ENCODE results near the gene GLI1.
"Not testable (repeated sequence)": the region's sequence is repeated elsewhere in the genome, so short reads cannot be mapped to it uniquely, and the experiment has no call there.

Gene GLI1

GRCh38 chr12:57476993-57477709 is 17.6 kb downstream of the GLI1 start:
- no peak for DNase-seq

DNA sequence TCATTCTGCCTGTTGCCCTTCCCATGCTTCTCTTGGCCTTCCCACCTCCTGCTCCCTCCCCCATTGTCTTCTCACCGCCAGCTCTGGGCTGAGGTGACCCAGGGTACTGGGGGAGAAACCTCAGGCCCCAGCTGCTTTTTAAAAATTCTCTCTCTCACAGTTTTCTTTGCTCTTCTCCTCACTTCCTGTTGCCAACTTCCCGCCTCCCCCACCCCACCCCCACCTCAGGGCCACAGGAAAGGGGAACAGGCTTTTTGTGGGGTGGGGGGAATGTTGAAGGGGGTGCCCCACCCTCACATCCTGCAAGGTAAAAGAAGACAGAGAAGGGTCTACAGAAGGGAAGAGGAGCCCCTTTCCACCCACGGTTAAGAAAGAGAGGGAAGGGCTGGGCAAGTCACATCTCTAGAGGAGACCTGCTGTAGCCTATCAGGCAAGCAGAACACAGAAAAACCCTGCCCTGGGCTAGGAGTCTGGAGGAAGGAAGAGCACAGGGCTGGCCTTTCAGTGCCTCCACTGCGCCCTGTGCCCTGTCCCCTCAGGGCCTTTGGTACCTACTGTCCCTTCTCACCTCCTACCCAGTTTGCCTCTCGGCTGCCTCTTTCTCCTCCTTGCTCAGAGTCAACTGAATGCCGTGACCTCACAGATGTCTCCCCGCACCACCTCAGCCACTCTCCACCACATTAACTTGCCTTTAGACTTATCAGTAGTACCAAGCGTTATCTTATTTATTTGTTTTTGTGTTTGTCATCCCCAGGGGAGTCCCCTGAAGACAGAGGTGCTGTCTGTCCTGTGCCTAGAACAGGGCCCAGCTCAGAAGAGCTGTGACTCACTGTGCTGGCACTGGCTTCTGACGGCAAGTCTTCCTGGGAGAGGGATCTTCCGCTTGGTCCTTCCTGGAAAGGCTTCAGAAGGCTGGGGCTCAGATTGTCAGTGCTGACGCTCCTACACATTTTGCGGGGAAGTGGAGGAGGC is 18.4 kb downstream of the GLI1 start:
- peak; percentile 53 for DNase-seq

DNA sequence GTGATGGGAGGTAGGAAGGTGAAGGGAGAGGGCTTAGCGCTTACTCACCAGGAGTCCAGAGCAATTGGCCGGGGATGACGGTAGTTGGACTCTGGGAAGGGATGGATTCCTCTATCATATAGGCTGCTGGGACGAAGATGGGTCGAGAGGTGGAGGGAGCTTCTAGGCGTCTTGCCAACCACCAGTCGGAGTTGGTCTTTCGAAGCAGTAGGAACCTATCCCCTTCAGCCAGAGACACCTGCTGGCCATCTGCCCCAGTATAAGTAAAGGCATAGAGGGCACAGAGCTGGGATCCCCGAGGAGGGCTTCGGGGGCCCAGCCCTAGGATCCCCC is 19.4 kb downstream of the GLI1 start:
- no peak for DNase-seq

DNA sequence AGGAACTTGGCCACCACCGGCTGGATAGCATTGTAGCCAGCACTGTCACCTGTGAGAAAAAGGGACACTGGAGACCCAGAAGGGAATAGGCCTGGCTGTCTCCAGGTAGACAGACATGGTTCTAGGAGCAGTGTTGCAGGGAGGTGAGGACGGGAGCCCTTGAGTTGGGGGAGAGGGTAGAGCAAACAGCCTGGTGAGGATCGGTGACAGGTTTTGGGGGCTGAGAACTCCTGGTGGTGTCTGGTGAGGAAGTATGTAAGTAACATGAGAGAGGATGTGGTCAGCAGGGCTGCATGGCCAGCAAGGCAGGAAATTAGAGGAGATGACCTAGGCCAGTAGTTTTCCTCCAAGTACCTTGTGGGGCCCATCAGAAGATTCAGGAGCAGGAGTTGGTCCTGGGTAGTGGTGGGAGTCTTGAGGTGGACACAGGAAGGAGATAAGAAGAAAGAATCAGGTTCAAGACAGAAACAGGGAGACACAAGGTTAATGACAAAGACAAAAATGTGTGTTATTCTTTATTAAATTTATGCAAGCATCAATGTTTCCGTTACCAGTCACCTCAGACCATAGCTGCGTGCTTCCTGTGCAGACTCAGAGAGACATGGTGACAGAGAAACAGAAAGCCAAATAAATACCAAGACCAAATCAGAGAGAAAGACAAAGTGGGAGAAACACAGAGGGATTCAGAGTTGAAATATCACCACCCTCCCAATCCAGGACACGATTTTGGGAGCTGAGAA is 20.0 kb downstream of the GLI1 start, which contains the start of gene ARHGAP9:
Gene ARHGAP9, minus strand, starts transcription at position 491 of the 740 bp plus-strand sequence. Its CDS starts 460 bp downstream, at position 31.
- peak; percentile 58 for DNase-seq

- DNase-seq = no peak
Observed at GRCh38 chr12:57481671-57482070, 22.1 kb downstream of the GLI1 start.

DNA sequence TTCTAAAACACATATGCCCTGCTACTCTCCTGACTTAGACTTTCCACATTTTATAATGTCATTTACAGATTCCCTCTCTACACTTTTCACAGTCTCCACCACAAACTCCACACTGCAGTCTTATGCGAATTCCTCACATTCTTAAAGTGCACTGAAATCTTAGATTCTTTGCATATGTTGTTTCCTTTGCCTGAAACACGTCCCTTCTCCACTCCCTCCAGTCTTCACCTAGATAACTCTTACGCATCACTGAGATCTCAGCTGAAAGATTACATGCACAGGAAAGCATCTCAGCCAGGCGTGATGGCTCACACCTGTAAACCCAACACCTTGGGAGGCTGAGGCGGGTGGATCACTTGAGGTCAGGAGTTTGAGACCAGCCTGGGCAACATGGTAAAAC is 23.9 kb downstream of the GLI1 start:
- no peak for DNase-seq

DNA sequence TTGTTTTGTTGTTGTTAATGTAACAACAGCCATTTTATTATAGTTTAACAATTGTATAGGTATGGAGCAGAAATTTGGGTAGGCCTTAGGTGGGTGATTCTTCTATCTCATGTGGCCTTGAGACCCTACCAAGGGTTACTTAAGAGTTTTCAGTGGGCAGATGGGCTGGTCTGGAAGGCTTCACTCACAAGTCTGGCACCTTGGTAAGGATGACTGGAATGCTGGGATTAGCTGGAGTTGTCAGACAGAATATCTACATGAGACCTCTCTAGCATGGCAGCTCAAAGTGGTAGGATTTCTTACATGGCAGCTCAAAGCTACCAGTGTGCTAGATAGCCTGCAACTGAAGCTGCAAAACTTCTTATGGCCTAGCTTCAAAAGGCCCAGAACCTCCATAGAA is 26.1 kb downstream of the GLI1 start:
- no peak for DNase-seq

DNA sequence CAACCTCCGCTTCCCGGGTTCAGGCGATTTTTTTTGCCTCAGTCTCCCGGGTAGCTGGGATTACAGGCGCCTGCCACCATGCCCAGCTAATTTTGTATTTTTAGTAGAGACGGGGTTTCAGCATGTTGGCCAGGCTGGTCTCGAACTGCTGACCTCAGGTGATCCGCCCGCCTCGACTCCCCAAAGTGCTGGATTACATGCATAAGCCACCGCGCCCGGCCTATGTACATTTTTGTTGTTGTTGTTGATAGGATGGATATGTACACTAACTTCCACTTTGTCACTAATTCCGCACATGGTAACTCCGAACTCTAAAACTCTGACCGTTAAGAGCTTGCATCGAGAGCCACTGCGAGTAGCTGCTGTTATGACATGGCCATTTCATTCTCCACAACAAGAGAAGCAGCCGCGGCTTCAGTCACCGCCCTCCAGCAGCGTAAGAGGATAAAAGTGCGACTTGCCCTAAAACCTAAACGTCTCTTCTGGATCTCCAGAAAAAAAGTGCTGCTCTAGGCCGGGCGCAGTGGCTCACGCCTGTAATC is 27.5 kb downstream of the GLI1 start:
- no peak for DNase-seq

DNA sequence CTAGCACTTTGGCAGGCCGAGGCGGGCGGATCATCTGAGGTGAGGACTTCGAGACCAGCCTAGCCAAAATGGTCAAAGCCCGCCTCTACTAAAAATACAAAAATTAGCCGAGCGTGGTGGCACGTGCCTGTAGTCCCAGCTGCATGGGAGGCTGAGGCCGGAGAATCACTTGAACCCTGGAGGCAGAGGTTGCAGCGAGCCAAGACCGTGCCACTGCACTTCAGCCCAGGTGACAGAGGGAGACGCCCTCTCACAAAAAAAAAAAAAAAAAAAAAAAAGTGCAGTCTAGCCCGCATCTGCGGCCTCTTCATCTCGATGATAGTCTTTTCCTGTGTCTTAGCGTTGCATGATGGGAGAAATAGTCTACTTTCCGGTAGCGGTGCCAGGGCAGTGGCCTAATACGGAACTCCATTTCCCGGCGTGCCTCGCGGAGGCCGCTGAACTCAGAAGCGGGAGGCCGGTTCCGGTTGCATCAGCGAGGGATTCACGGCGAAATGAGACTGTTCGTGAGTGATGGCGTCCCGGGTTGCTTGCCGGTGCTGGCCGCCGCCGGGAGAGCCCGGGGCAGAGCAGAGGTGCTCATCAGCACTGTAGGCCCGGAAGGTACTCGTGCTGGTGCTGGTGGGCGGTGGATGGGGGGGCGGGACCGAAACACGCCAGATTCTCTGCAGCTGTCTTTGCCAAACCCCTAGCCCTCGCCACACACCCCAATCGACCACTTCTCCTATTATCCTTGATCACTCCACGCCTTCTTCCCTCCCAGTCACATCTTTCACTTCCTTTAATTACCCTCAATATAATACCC is 28.2 kb downstream of the GLI1 start, which contains the start of gene MARS1:
Gene MARS1, plus strand, starts transcription at position 472 of the 805 bp plus-strand sequence. Its CDS starts 23 bp downstream, at position 495.
- DNase-seq = peak; percentile 95

- DNase-seq = no peak
Observed at GRCh38 chr12:57488402-57489156, 29.0 kb downstream of the GLI1 start.

DNA sequence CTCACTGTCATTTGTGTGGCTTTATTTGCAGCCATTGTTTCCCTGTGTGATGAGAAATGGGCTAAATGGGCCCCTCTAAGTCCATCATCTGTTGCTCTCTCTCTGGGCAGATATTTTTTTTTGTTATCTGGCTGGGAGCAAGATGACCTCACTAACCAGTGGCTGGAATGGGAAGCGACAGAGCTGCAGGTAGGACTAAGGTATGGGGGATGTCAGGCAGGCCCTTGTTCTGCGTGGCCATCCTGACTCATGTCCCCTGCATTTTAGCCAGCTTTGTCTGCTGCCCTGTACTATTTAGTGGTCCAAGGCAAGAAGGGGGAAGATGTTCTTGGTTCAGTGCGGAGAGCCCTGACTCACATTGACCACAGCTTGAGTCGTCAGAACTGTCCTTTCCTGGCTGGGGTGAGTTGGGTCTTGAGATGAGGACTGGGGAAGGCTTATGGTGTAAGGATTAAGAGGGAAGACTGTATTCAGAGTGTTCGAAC is 29.6 kb downstream of the GLI1 start:
- DNase-seq = no peak

- DNase-seq = no peak
Observed at GRCh38 chr12:57490126-57490525, 30.5 kb downstream of the GLI1 start.

GRCh38 chr12:57491393-57492280 is 32.1 kb downstream of the GLI1 start:
- DNase-seq = no peak

GRCh38 chr12:57495051-57495701 is 35.6 kb downstream of the GLI1 start:
- not testable (repeated sequence) for DNase-seq

DNA sequence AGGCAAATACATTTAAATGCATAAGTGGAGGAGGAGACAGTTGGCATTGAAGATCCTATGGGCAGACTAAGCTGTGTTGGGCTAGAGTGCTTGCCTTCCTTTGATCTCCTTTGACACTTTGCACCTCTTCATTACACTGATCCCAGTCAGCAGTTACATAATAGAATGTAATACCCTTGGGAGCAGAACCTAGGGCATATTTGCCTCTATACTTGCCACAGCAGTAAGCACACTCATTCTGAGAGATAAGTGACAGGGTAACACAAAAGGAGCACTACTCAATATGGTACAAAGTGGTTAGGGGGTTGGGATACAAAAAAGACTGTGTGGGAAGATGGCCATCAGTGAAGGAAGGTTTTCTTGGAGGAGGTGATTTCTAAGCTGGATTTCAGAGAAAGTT is 37.2 kb downstream of the GLI1 start:
- no peak for DNase-seq

DNA sequence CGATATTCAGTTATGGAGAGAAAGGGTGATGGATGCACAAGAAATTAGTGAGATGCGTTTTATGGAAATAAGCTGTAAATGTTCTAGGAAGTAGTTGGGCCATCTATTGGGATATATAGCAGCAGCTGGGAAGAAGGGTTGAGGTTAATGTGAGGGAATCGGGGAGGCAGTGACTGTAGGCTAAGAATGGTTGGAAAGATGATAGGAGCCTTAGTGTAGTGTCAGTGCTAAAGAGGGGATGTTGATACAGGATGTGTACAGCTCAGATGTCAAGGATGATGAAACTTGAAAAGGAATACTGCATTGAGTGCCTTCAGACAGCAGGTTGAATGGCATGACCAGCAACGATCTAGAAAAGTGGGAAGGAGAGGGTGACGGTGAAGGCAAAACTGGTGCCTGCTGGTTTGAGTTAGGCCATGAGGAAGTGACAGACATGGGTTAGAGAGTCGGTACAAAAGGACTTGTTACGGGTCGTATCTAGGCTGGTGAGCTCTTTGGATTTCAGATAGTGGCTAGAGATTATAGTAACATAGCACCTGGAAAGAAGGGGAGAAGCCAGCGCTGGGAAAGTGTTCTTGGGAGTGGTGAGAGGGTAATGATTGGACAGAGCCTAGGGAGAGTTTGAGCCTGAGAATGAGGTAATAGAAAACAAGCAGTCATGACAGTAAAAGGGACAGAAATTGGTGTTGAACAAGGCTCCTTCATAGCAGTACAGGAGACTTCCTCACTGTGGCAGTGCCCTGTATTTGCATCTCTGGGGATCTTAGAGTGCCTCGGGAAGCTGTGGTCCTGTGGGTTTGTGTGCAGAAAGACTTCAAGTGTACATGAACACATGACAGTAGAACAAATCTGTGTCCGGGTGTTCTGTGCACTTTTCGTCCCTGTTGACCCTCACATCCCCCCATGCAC is 37.9 kb downstream of the GLI1 start:
- DNase-seq = no peak

- no peak for DNase-seq
Observed at GRCh38 chr12:57498132-57498502, 38.5 kb downstream of the GLI1 start.

DNA sequence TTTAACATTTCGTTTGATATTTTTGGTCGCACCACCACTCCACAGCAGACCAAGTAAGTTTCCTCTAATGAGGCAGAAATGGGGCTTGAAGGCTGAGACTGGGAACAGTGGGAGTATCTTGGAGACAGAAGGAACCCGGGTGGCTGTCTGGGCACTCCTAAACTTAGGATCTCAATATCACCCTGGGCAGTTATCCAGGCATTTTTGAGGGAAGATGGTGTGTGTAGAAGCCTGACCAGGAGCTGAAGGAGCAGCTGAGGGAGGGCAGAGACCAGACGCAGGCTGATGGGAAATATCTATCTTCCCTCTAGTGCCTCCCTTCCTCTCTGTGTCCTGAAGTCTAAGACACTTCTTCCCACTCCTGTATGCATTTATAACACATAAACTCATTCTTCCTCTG is 39.0 kb downstream of the GLI1 start:
- no peak for DNase-seq

All from activated CD4-positive, alpha-beta T cell treated with anti-CD3 and anti-CD28 coated beads for 48 hours (primary cell).